LHCN-M2 (cell line): ENCODE measurements around the gene UBA6. TPM values are rescaled to one million over a fixed set of nuclear protein-coding genes. Genes with fewer than 3 reads are reported as not detected.

Experiments
- DNase-seq: peaks from one replicate; pipeline ENCODE4 v3.0.0-alpha.2; 2012; ENCODE audit warnings: low read depth
- total RNA-seq: library from RNA; depleted of rRNA; stranded (reverse); fragments of >200 nt; gene quantifications from 2 replicates; pipeline ENCODE4 v1.2.3, GENCODE V29; 2014; rRNA removed

UBA6 gene
- total RNA-seq, 1 experiment from 2014 or later = 174 TPM

DNA sequence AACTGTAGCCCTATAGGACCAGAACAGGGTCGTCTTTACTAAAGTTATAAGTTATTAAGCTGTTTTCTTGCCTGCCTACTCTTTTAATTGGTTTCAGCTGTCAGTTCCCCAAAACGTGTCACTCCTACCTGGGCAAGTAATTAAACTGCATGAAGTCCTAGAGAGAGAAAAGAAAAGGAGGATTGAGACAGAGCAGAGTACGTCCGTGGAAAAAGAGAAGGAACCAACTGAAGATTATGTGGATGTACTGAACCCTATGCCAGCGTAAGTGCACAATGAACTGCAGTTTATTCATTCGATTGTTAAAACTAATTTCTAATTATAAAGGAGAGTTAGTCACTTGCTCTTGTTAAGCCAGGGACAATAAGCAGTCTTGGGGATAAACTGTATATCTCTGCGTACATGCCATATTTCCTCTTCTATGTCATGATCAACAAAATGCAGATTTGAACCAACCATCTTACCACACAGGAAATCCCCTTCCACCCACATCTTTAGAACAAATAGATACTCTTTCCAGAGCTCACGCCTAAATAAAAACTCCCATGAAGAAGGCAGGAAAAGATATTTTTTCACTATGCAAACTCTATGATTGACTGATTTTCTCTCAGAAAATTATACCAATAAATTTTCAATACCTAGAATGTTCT lies 119.6 kb downstream of the UBA6 start:
- DNase-seq = no peak

GRCh38 chr4:67580577-67580976 lies 120.4 kb downstream of the UBA6 start:
- no peak for DNase-seq

- DNase-seq = no peak
Measured at GRCh38 chr4:67576538-67576937, 124.4 kb downstream of the UBA6 start.

DNA sequence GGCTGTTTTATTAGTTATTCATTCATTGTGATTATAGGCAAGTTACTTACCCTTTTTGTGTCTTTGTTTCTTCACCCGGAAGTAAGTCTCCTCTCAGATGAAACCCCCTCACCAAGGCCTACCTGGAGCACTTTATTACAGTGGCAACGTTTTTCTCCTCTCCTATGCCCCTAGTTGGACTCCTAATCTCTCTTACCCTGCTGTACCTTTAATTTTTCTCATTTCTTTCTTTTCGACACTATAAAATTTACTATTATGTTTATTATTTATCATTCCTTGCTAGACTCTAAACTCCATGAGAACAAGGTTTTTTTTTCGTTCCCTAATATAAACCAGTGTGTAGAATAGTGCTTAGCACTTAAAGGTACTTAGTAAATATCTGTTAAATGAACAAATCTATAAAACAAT lies 124.9 kb downstream of the UBA6 start:
- no peak for DNase-seq

GRCh38 chr4:67575232-67576058 lies 125.5 kb downstream of the UBA6 start:
- DNase-seq = peak; percentile 14

GRCh38 chr4:67573193-67573592 lies 127.8 kb downstream of the UBA6 start:
- no peak for DNase-seq

GRCh38 chr4:67571975-67572374 lies 129.0 kb downstream of the UBA6 start:
- no peak for DNase-seq

DNA sequence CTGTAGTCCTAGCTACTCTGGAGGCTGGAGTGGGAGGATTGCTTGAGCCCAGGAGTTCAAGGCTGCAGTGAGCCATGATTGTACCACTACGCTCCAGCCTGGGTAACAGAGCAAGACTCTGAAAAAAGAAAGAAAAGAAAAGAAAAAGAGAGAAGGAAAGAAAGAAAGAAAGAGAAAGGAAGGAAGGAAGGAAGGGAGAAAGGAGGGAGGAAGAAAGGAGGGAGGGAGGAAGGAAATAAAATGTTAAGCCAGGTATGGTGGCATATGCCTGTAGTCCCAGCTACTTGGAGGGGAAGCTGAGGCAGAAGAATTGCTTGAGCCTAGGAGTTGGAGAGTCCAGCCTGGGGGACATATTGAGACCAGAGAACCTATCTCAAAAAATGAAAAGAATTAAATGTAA lies 130.4 kb downstream of the UBA6 start:
- DNase-seq = no peak

DNA sequence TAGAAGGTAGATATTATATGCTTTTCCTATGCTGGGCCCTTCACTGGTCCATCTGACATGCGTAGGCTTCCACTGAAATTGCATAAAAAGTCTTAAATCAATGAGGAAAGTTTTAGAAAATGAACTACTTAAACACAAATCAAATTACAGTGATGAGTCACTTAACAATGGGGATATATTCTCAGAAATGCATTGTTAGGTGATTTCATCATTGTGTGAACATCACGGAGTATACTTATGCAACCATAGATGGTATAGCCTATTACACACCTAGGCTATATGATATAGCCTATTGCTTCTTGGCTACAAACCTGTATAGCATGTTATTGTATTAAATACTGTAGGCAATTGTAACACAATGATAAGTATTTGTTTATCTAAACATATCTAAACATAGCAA lies 132.1 kb downstream of the UBA6 start:
- DNase-seq = no peak

DNA sequence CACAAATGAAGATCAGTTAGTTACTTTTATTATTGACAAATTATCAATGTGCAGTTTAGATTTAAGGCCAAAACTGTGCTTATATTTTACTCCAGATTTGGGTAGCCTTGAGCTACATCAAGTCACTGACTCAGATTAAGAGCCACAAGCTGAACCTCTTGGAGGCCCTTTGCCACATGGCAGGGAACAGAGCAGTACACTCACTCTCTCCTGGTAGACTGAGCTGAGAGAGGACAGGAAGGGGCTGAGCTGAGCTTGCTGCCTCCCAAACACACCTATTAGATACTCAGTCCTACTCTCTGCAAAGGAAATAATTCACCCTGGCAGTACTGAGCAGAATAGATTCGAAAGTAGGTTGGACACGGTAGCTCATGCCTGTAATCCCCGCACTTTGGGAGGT lies 134.6 kb downstream of the UBA6 start:
- DNase-seq = no peak

- DNase-seq = no peak
Measured at GRCh38 chr4:67565284-67565683, 135.7 kb downstream of the UBA6 start.

Other genes starting within 250 kb of the UBA6 start
- gene CENPC, start 155.7 kb downstream of the UBA6 start, total RNA-seq = 11.2 and 16.0 TPM in 2 replicates
- not detected in 2 replicates for gene STAP1, start 142.4 kb downstream of the UBA6 start, total RNA-seq
- not detected in 2 replicates for gene GNRHR, start 53.2 kb upstream of the UBA6 start, total RNA-seq
- gene TMPRSS11D, start 182.8 kb upstream of the UBA6 start, total RNA-seq = not detected in 2 replicates